HUES64 (cell line): ENCODE measurements around the gene AMOTL1.

Experiments used
- H3K27ac ChIP-seq: 2 replicates; pipeline ENCODE4 v1.7.0; 2013; ENCODE audit warnings: low read depth, low read length, inconsistent platforms
- H3K27me3 ChIP-seq: 2 replicates; pipeline ENCODE4 v1.6.1; 2013; ENCODE audit warnings: mild to moderate bottlenecking, low read length; ENCODE audit not compliant: insufficient read depth
- H3K36me3 ChIP-seq: 2 replicates; pipeline ENCODE4 v1.6.1; 2013; ENCODE audit warnings: mild to moderate bottlenecking, low read length; ENCODE audit not compliant: insufficient read depth
- H3K4me1 ChIP-seq: 2 replicates; pipeline ENCODE4 v1.6.1; 2013; ENCODE audit warnings: mild to moderate bottlenecking, low read length, moderate library complexity; ENCODE audit not compliant: insufficient read depth
- H3K4me3 ChIP-seq: 2 replicates; pipeline ENCODE4 v1.5.1; 2013; ENCODE audit warnings: mild to moderate bottlenecking, low read length, moderate library complexity
- H3K9ac ChIP-seq: 2 replicates; pipeline ENCODE4 v1.6.1; 2013; ENCODE audit warnings: mild to moderate bottlenecking, low read depth, low read length
- H3K9me3 ChIP-seq: 2 replicates; pipeline ENCODE4 v1.6.1; 2013; ENCODE audit warnings: low read depth, low read length; ENCODE audit not compliant: insufficient read depth
- WGBS: fragments of 150-250, 120-280 bp; methylation state at CpG from one replicate; pipeline ENCODE4 v1.1.7; 2013; ENCODE audit warnings: missing lambda C conversion rate; 5-methylcytosine and 5-hydroxymethylcytosine counted together

AMOTL1 gene

GRCh38 chr11:94794287-94795168 is 26.4 kb downstream of the AMOTL1 start:
- Histone ChIP-seq H3K27ac (no peak overlapping the region), H3K9me3 (no peaks in the 10 kb centered on the region), H3K4me1 (peaks cover 5% of the 10 kb centered on the region; the same call in 1 of the 2 replicates), H3K4me3 (no peak overlapping the region), H3K36me3 (peaks cover 24% of the 10 kb centered on the region), H3K27me3 (no peaks in the 10 kb centered on the region), H3K9ac (no peak overlapping the region)
- 90% methylated on average over 8 of the region's 8 CpGs for WGBS

DNA sequence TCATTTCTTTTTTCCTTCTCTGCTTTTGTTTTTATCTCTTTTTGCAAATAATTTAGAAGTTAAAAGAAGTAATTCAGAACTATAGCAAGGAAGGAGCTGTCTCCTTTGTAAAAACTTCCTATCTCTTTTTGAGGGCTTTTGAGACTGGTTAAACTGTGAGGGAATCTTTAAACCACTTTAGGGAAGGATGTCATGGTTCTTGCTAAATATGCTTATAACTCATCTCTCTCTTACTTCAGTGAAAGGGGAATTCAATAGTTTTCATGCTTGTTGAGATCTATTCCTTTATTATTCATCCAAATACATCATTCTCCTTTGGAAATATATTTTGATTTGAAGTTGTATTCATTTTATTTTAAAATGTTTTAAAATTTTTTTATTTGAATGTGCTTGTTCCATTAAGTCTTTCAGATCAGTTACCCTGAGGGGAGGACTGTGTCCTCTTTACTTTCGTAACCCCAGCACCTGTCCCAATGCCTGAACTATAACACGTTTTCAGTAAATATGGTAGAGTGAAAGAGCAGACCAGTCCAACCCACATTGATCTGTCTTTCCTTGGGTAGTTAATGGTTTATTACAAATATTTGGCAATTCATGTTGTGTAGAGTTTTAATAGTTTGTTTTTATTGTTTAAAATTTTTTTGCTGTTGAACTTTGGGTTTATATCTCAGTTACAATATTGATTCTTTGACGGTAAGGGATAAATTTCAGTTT is 27.5 kb downstream of the AMOTL1 start:
- H3K4me1 ChIP-seq: peaks cover 3% of the 10 kb centered on the region; the same call in 1 of the 2 replicates
- H3K27me3 ChIP-seq: no peaks in the 10 kb centered on the region
- peaks cover 35% of the 10 kb centered on the region for H3K36me3 ChIP-seq
- no peak overlapping the region for H3K4me3 ChIP-seq
- H3K9ac ChIP-seq: no peak overlapping the region
- no peaks in the 10 kb centered on the region for H3K9me3 ChIP-seq
- WGBS: 100% methylated on average over 3 of the region's 3 CpGs
- H3K27ac ChIP-seq: no peak overlapping the region

DNA sequence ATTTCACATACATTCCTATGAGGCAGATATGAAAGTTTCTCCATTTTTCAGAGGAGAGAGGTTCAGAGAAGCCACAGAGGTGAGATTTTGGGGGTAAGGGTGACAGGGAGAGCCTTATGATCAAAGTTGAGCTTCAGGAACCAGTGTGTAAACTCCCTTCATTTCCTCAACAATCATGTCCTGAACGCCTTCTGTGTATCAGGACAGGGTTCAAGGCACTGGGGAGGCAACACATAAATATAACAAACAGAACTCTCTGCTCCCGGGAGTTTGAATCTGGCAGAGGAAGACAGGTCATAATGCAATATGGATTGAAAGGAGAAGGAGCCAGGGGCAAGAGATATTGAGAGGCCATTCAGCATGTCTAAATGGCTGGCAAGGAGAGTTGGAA is 28.0 kb downstream of the AMOTL1 start:
- WGBS: 94% methylated on average over 2 of the region's 2 CpGs

DNA sequence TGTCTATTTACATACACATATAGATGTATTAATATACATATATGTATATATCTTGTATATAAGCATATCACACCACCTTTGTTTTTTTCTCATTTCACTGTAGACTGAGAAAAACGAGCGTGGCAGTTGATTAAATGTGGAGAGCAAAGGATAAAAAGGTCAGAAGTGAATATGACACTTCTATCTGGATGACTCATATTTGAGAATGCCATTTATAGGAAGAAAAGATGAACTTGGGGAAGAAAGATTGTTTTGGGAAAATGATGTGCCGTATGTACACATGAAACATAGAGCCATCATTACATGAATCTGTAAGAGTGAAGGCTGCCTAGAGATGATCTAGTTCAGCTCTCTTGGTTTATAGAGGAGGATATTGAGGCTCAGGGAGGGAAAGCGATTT is 28.7 kb downstream of the AMOTL1 start:
- Histone ChIP-seq H3K27me3 (no peaks in the 10 kb centered on the region), H3K9me3 (no peaks in the 10 kb centered on the region), H3K27ac (no peak overlapping the region), H3K36me3 (peaks cover 47% of the 10 kb centered on the region), H3K4me1 (peaks cover 3% of the 10 kb centered on the region; the same call in 1 of the 2 replicates), H3K9ac (no peak overlapping the region), H3K4me3 (no peak overlapping the region)
- WGBS: 97% methylated on average over 3 of the region's 4 CpGs

More for the DNA sequence above, 28.0 kb downstream of the AMOTL1 start:
- H3K4me1 ChIP-seq: peaks cover 3% of the 10 kb centered on the region; the same call in 1 of the 2 replicates
- peaks cover 41% of the 10 kb centered on the region for H3K36me3 ChIP-seq
- H3K4me3 ChIP-seq: no peak overlapping the region
- H3K27me3 ChIP-seq: no peaks in the 10 kb centered on the region
- no peak overlapping the region for H3K27ac ChIP-seq
- H3K9ac ChIP-seq: no peak overlapping the region
- H3K9me3 ChIP-seq: no peaks in the 10 kb centered on the region

DNA sequence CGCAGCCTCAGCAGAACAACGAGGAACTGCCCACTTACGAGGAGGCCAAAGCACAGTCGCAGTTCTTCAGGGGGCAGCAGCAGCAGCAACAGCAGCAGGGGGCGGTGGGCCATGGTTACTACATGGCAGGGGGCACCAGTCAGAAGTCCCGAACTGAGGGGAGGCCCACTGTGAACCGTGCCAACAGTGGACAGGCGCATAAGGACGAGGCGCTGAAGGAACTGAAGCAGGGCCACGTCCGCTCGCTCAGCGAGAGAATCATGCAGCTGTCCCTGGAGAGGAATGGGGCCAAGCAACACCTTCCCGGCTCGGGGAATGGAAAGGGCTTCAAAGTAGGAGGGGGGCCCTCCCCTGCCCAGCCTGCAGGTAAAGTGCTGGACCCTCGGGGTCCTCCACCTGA is 31.6 kb downstream of the AMOTL1 start:
- 95% methylated on average over 17 of the region's 17 CpGs for WGBS
- Histone ChIP-seq H3K4me1 (no peaks in the 10 kb centered on the region), H3K27me3 (no peaks in the 10 kb centered on the region), H3K4me3 (no peak overlapping the region), H3K9ac (no peak overlapping the region), H3K27ac (no peak overlapping the region), H3K36me3 (peaks cover 70% of the 10 kb centered on the region), H3K9me3 (no peaks in the 10 kb centered on the region)

- H3K4me1 ChIP-seq: no peaks in the 10 kb centered on the region
- WGBS: 90% methylated on average over 1 of the region's 1 CpG
- no peak overlapping the region for H3K4me3 ChIP-seq
- no peaks in the 10 kb centered on the region for H3K27me3 ChIP-seq
- H3K9ac ChIP-seq: no peak overlapping the region
- H3K27ac ChIP-seq: no peak overlapping the region
- peaks cover 70% of the 10 kb centered on the region for H3K36me3 ChIP-seq
- H3K9me3 ChIP-seq: no peaks in the 10 kb centered on the region
Observed at GRCh38 chr11:94800414-94800813, 32.3 kb downstream of the AMOTL1 start.

- H3K36me3 ChIP-seq: peaks cover 59% of the 10 kb centered on the region
- H3K27ac ChIP-seq: no peak overlapping the region
- H3K4me1 ChIP-seq: no peaks in the 10 kb centered on the region
- H3K9ac ChIP-seq: no peak overlapping the region
- no peaks in the 10 kb centered on the region for H3K9me3 ChIP-seq
- no peaks in the 10 kb centered on the region for H3K27me3 ChIP-seq
- no peak overlapping the region for H3K4me3 ChIP-seq
- WGBS: 96% methylated on average over 4 of the region's 4 CpGs
Observed at GRCh38 chr11:94801866-94802460, 33.8 kb downstream of the AMOTL1 start.

- Histone ChIP-seq H3K9me3 (no peaks in the 10 kb centered on the region), H3K9ac (no peak overlapping the region), H3K27me3 (no peaks in the 10 kb centered on the region), H3K4me3 (no peak overlapping the region), H3K36me3 (peaks cover 59% of the 10 kb centered on the region), H3K4me1 (no peaks in the 10 kb centered on the region), H3K27ac (no peak overlapping the region)
- WGBS: 93% methylated on average over 5 of the region's 5 CpGs
Observed at GRCh38 chr11:94802501-94802900, 34.3 kb downstream of the AMOTL1 start.

GRCh38 chr11:94803491-94803890 is 35.3 kb downstream of the AMOTL1 start:
- H3K36me3 ChIP-seq: peaks cover 54% of the 10 kb centered on the region
- H3K9ac ChIP-seq: no peak overlapping the region
- H3K27me3 ChIP-seq: no peaks in the 10 kb centered on the region
- no peak overlapping the region for H3K4me3 ChIP-seq
- H3K9me3 ChIP-seq: no peaks in the 10 kb centered on the region
- H3K27ac ChIP-seq: no peak overlapping the region
- H3K4me1 ChIP-seq: no peaks in the 10 kb centered on the region

DNA sequence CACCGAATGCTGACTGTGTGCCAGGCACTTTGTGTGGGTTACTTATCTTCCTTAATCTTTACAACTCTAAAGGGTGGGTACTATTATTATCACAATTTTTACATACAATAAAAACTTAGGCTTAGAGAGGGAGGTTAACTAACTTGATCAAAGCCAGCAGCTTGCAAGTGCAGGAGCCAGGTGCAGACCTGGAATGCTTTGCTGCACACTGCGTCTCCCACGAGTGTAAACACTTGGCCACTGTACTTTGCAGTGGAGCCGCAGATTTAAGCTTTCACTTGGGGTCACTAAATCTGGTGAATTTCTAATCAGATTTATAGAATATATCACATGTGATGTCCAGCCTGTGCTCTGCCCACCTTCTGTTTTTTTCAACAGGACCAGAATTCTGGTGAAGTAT is 36.7 kb downstream of the AMOTL1 start:
- Histone ChIP-seq H3K4me3 (no peak overlapping the region), H3K4me1 (no peaks in the 10 kb centered on the region), H3K36me3 (peaks cover 43% of the 10 kb centered on the region), H3K27me3 (no peaks in the 10 kb centered on the region), H3K9ac (no peak overlapping the region), H3K9me3 (no peaks in the 10 kb centered on the region), H3K27ac (no peak overlapping the region)
- WGBS: 96% methylated on average over 3 of the region's 4 CpGs

DNA sequence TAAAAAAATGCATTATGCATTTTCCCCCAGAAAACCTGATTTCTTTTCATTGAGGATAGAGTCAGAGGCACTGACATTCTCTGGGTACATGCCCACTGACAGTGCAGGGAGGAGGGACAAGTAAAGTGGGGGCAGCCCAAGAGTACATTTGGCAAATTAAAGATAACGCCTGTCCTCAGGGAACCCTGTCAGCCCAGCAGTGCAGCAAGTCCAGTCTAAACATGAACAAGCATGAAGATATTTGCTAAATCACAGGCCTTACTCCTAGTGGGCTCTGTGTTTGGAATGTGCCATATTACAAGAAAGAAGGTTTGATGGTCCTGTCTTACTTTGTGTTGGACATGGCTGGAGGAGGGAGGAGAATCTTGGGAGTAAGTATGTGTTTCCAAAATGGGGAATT is 37.9 kb downstream of the AMOTL1 start:
- H3K27ac ChIP-seq: no peak overlapping the region
- no peak overlapping the region for H3K4me3 ChIP-seq
- no peaks in the 10 kb centered on the region; the same call in 1 of the 2 replicates for H3K4me1 ChIP-seq
- H3K27me3 ChIP-seq: no peaks in the 10 kb centered on the region
- WGBS: 56% methylated on average over 1 of the region's 1 CpG
- no peaks in the 10 kb centered on the region for H3K9me3 ChIP-seq
- peaks cover 31% of the 10 kb centered on the region for H3K36me3 ChIP-seq
- no peak overlapping the region for H3K9ac ChIP-seq
